DND-41 (cell line): ENCODE measurements around the gene FBXO11.

Source experiments
- EZH2 ChIP-seq: IDR thresholded peaks from 3 replicates; pipeline ENCODE4 v1.6.1; 2012; ENCODE audit warnings: borderline replicate concordance, low read depth, mild to moderate bottlenecking, moderate library complexity, low read length, inconsistent platforms; ENCODE audit not compliant: severe bottlenecking
- TF ChIP-seq, protein P1 (sequence below): IDR thresholded peaks from 2 replicates; pipeline ENCODE4 v1.5.1; 2012; ENCODE audit warnings: borderline replicate concordance, low read length, moderate library complexity, mild to moderate bottlenecking; ENCODE audit not compliant: poor library complexity, severe bottlenecking; ENCODE audit errors: extremely low read depth

DNA sequence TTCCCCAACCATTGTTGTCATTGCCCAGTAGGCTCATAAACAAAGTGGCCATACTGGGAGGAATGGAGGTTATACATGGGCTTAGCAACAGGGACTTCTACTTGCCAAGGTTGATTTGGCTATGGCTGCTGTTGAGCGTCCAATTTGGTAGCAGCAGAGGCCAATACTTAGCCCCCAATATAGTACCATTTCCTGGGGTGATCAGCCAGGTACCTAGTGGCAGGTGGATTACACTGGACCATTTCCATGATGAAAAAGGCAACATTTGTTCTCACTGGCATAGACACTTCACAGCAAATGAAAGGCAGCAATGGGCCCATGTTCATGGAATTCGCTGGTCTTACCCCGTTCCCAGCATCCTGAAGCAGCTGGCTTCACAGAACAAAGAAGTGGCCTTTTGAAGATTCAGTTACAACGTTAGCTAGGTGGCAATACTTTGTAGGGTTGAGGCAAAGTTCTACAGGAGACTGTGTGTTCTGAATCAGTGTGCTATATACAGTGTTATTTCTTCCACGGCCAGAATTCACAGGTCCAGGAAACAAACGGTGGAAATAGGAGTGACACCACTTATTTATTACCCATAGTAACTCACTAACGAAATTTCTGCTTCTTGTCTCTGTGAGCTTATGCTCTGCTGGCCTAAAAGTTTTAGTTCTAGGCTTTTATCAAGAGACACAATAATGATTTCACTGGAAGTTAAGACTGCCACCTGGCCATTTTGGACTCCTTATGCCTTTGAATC is 37.5 kb downstream of the FBXO11 start:
- TF ChIP-seq, protein P1, sequence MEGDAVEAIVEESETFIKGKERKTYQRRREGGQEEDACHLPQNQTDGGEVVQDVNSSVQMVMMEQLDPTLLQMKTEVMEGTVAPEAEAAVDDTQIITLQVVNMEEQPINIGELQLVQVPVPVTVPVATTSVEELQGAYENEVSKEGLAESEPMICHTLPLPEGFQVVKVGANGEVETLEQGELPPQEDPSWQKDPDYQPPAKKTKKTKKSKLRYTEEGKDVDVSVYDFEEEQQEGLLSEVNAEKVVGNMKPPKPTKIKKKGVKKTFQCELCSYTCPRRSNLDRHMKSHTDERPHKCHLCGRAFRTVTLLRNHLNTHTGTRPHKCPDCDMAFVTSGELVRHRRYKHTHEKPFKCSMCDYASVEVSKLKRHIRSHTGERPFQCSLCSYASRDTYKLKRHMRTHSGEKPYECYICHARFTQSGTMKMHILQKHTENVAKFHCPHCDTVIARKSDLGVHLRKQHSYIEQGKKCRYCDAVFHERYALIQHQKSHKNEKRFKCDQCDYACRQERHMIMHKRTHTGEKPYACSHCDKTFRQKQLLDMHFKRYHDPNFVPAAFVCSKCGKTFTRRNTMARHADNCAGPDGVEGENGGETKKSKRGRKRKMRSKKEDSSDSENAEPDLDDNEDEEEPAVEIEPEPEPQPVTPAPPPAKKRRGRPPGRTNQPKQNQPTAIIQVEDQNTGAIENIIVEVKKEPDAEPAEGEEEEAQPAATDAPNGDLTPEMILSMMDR: no peak
- TF ChIP-seq EZH2: no peak
